Left ventricle myocardium inferior (tissue), 1 donor: ENCODE results near the gene CAMKMT. TPM values are rescaled to one million over a fixed set of nuclear protein-coding genes. Genes with fewer than 3 reads are reported as not detected.

Source experiments
- DNase-seq: peaks from one replicate; pipeline ENCODE4 v3.0.0-alpha.2; 2020
- H3K27ac ChIP-seq: fragments of 200-600 bp; replicated peaks from 2 replicates; pipeline ENCODE4 v1.8.0; 2021
- H3K27me3 ChIP-seq: fragments of 200-600 bp; 2 replicates; pipeline ENCODE4 v1.8.0; 2021; ENCODE audit warnings: low read depth
- H3K36me3 ChIP-seq: fragments of 200-600 bp; 2 replicates; pipeline ENCODE4 v1.8.0; 2021
- H3K4me1 ChIP-seq: fragments of 200-600 bp; 2 replicates; pipeline ENCODE4 v1.8.0; 2021
- H3K4me3 ChIP-seq: fragments of 200-600 bp; 2 replicates; pipeline ENCODE4 v1.8.0; 2021; ENCODE audit warnings: mild to moderate bottlenecking, moderate library complexity
- H3K9me3 ChIP-seq: fragments of 200-600 bp; replicated peaks from 2 replicates; pipeline ENCODE4 v1.8.0; 2021
- CTCF ChIP-seq: fragments of 200-600 bp; IDR thresholded peaks from 2 replicates; pipeline ENCODE4 v1.8.0; 2021; ENCODE audit warnings: antibody characterized with exemption, mild to moderate bottlenecking, borderline replicate concordance
- intact Hi-C: fragments of 100-400 bp; cut with micrococcal nuclease; formaldehyde crosslinking; loops from one replicate; pipeline ENCODE4 v1.11.0; 2022
- total RNA-seq: library from RNA; stranded (reverse); fragmentation: NEBNext Ultra II Directional; extraction: Animal tissue kit (Norgen Biotek cat#: 25700); gene quantifications from one replicate; pipeline ENCODE4 v1.2.1, GENCODE V29; 2021
- donor health status: DM: no; HTN: yes; CAD: no; lungs with severe emphysema.

CAMKMT gene
- total RNA-seq, 1 donor from 2014 or later = 4.8 TPM

- DNase-seq = no peak
- Histone ChIP-seq H3K27me3 (no peaks in the 10 kb centered on the region), H3K36me3 (no peaks in the 10 kb centered on the region), H3K4me1 (no peaks in the 10 kb centered on the region), H3K4me3 (no peak overlapping the region), H3K27ac (no peak overlapping the region), H3K9me3 (no peaks in the 10 kb centered on the region)
- no peak for TF ChIP-seq CTCF
- intact Hi-C loops = no loop called here
Observed at GRCh38 chr2:44551497-44551896, 189.8 kb downstream of the CAMKMT start.

GRCh38 chr2:44553456-44553855 lies 191.7 kb downstream of the CAMKMT start:
- no peak overlapping the region for H3K4me3 ChIP-seq
- H3K27me3 ChIP-seq = no peaks in the 10 kb centered on the region
- no peak for DNase-seq
- no peaks in the 10 kb centered on the region for H3K4me1 ChIP-seq
- no peak for TF ChIP-seq CTCF
- no peak overlapping the region for H3K27ac ChIP-seq
- H3K9me3 ChIP-seq = no peaks in the 10 kb centered on the region
- intact Hi-C loops = no loop called here
- H3K36me3 ChIP-seq = no peaks in the 10 kb centered on the region

- H3K4me3 ChIP-seq = no peak overlapping the region
- no peaks in the 10 kb centered on the region for H3K9me3 ChIP-seq
- TF ChIP-seq CTCF = no peak
- H3K36me3 ChIP-seq = no peaks in the 10 kb centered on the region
- H3K27me3 ChIP-seq = no peaks in the 10 kb centered on the region
- H3K27ac ChIP-seq = no peak overlapping the region
- intact Hi-C loops = no loop called here
- no peaks in the 10 kb centered on the region for H3K4me1 ChIP-seq
- no peak for DNase-seq
Observed at GRCh38 chr2:44555700-44556099, 194.0 kb downstream of the CAMKMT start.

GRCh38 chr2:44559108-44559507 lies 197.4 kb downstream of the CAMKMT start:
- no peak for TF ChIP-seq CTCF
- Histone ChIP-seq H3K27ac (no peak overlapping the region), H3K27me3 (no peaks in the 10 kb centered on the region), H3K4me1 (no peaks in the 10 kb centered on the region), H3K9me3 (no peaks in the 10 kb centered on the region), H3K36me3 (no peaks in the 10 kb centered on the region), H3K4me3 (no peak overlapping the region)
- intact Hi-C loops = no loop called here
- no peak for DNase-seq

- intact Hi-C loops = no loop called here
- no peak overlapping the region for H3K27ac ChIP-seq
- H3K27me3 ChIP-seq = no peaks in the 10 kb centered on the region
- TF ChIP-seq CTCF = peak; percentile 48
- DNase-seq = no peak
- H3K4me1 ChIP-seq = no peaks in the 10 kb centered on the region
- H3K36me3 ChIP-seq = no peaks in the 10 kb centered on the region
- no peaks in the 10 kb centered on the region for H3K9me3 ChIP-seq
- H3K4me3 ChIP-seq = no peak overlapping the region
Observed at GRCh38 chr2:44560352-44560751, 198.6 kb downstream of the CAMKMT start.

- Histone ChIP-seq H3K27ac (no peak overlapping the region), H3K4me3 (no peak overlapping the region), H3K36me3 (no peaks in the 10 kb centered on the region), H3K27me3 (no peaks in the 10 kb centered on the region), H3K4me1 (no peaks in the 10 kb centered on the region), H3K9me3 (no peaks in the 10 kb centered on the region)
- TF ChIP-seq CTCF = no peak
- no peak for DNase-seq
- intact Hi-C loops = no loop called here
Observed at GRCh38 chr2:44560941-44561340, 199.2 kb downstream of the CAMKMT start.
